T-helper 2 cell treated with Interferon-gamma antibody and Interleukin-4, amounts not matched to agents 5 μg/mL and 100 μg/mL, for 36 hours (primary cell): ENCODE results near the gene INTS7.
"Not testable (repeated sequence)": the region's sequence is repeated elsewhere in the genome, so short reads cannot be mapped to it uniquely, and the experiment has no call there.

Source experiments
- DNase-seq: peaks from one replicate; pipeline ENCODE4 v3.0.0; 2021; ENCODE audit warnings: low spot score
- H3K27ac Mint-ChIP-seq: one replicate; pipeline ENCODE4 v1.8.0; 2021; ENCODE audit warnings: mild to moderate bottlenecking, mixed read lengths
- H3K27me3 Mint-ChIP-seq: one replicate; pipeline ENCODE4 v1.8.0; 2021; ENCODE audit warnings: low read depth, mixed read lengths
- H3K36me3 Mint-ChIP-seq: one replicate; pipeline ENCODE4 v1.8.0; 2021; ENCODE audit warnings: low read depth, mixed read lengths
- H3K4me1 Mint-ChIP-seq: one replicate; pipeline ENCODE4 v1.8.0; 2021; ENCODE audit warnings: low read depth, mixed read lengths
- H3K4me3 Mint-ChIP-seq: one replicate; pipeline ENCODE4 v1.8.0; 2022; ENCODE audit warnings: mild to moderate bottlenecking, moderate library complexity, mixed read lengths
- H3K9me3 Mint-ChIP-seq: one replicate; pipeline ENCODE4 v1.8.0; 2021; ENCODE audit warnings: mixed read lengths

Gene INTS7

DNA sequence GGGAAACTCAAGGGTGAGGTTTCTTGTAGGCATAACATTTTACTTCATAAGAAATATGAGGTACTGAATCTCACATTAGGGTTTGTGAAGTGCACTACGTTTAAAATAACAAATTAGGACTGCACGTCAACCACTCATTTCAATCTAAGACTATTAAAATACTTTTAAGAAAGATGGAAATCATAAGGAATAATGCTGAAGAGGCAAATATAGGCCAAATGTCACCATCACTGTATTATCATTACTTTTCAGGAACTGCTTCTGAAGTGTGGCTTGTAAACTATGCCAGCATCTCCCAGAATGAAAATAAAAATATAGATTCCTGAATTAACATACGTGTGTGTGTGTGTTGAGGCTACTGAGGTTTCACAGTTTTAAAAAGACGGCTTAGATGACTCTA lies 56.8 kb downstream of the INTS7 start:
- no peaks in the 10 kb centered on the region for H3K9me3 Mint-ChIP-seq
- H3K4me3 Mint-ChIP-seq = no peak overlapping the region
- no peaks in the 10 kb centered on the region for H3K4me1 Mint-ChIP-seq
- DNase-seq = no peak
- peaks cover 54% of the 10 kb centered on the region for H3K36me3 Mint-ChIP-seq
- no peak overlapping the region for H3K27ac Mint-ChIP-seq
- H3K27me3 Mint-ChIP-seq = no peaks in the 10 kb centered on the region

DNA sequence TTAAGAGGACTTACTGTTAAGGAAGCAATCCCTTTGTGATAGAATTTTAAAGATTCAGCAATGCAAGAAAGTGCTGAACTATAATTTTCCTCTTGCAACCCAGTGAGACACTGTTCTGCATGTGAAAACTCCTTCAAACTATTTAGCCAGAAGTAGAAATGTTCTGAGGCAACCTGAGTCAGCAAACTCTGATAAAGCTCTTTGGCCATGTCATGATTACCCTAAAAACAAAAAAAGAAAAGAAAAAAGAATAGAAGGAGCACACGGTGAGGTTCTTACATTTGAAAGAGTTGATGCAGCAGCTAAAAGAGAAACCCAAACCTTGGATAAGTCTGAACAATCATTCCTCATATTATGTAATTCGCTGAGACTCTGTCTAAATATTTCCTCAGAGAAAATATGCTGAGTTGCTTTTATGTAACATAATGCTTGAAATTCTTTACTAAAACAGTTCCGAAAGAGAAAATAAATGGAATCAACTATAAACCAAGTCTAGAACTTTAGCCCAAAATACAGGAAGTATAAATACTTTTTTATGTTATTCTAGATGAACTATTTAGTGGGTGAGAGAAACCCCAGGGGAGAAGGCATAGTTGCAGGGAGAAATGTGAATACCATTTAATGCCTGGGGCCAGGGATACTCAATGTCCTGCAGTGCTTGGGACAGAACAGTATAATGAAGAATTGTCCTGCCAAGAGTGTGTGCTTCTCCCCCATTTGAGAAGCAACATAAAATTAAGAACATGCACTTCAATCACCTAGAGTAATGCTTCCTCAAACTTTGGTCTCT lies 60.0 kb downstream of the INTS7 start:
- Mint-ChIP-seq H3K4me1 (no peaks in the 10 kb centered on the region), H3K4me3 (no peak overlapping the region), H3K27me3 (no peaks in the 10 kb centered on the region), H3K27ac (no peak overlapping the region), H3K9me3 (no peaks in the 10 kb centered on the region), H3K36me3 (peaks cover 37% of the 10 kb centered on the region)
- no peak for DNase-seq

DNA sequence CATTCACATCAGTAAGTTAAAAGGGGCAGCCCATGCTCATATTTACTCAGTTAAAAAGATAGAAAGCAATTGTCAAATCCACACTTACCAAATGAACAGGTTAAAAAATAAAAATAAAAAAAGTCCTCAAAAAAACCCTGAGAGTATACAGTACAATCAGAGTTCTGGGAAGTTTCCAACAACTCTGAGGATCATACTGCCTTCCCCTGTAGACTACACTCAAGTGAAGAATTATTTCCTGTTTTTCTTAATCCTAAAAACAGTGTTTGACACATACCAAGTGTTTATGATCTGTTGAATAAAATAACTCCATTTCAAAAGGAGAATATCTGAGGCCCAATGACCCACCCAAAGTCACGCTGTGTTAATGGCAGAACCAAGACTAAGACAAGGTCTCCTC lies 61.8 kb downstream of the INTS7 start:
- Mint-ChIP-seq H3K9me3 (no peaks in the 10 kb centered on the region), H3K27me3 (no peaks in the 10 kb centered on the region), H3K36me3 (peaks cover 32% of the 10 kb centered on the region), H3K4me3 (no peak overlapping the region), H3K27ac (no peak overlapping the region), H3K4me1 (no peaks in the 10 kb centered on the region)
- DNase-seq = no peak

DNA sequence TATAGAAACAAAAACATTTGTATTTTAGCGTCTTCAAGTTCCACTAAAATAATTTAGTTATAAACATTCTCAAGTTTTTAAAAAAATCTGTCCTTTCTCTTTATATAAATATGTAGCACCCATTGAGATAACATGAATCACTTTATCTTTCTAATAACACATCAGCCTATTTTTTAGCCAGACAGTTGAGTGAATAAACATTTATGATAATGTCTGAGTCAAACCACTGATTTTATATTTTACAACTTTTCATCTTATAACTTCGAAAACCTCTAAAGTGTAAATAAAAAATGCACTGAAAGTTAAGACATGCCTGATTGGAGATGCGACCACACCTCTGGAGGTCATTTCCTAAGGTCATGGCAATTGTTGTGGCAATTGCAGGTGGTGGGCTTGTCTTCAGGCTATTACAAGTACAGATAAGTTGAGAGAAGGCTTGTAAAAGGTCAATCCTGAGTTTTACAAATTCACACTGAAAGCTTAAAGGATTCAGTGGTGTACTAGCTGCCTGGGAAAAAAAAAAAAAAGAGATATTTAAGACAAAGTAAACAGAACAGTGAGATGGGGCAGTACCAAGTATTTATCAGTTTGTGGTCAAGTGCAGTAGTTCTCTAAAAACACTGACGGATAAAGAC lies 67.0 kb downstream of the INTS7 start:
- DNase-seq = no peak
- Mint-ChIP-seq H3K27ac (no peak overlapping the region), H3K27me3 (no peaks in the 10 kb centered on the region), H3K9me3 (no peaks in the 10 kb centered on the region), H3K4me1 (peaks cover 6% of the 10 kb centered on the region), H3K36me3 (peaks cover 40% of the 10 kb centered on the region), H3K4me3 (no peak overlapping the region)

DNA sequence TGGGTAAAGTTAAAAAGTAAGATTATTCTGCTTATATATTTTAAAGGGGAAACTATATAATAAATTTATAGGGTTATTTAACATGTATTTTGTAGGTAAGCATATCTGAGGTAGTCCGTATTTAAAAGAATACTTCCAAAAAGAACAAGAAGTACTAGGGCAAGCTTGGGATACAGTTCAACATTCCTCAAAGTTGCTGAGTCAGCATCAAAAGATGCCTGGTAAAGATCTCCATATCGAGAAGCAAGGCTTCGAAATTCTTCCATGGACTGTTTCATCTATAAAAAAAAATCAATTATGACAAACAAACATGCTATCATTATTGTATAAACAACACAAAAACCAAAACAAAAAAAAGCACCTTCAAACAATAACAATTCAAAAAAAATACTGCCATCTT lies 67.7 kb downstream of the INTS7 start:
- DNase-seq = no peak
- Mint-ChIP-seq H3K9me3 (no peaks in the 10 kb centered on the region), H3K27ac (no peak overlapping the region), H3K36me3 (peaks cover 44% of the 10 kb centered on the region), H3K4me1 (peaks cover 6% of the 10 kb centered on the region), H3K4me3 (no peak overlapping the region), H3K27me3 (no peaks in the 10 kb centered on the region)

DNA sequence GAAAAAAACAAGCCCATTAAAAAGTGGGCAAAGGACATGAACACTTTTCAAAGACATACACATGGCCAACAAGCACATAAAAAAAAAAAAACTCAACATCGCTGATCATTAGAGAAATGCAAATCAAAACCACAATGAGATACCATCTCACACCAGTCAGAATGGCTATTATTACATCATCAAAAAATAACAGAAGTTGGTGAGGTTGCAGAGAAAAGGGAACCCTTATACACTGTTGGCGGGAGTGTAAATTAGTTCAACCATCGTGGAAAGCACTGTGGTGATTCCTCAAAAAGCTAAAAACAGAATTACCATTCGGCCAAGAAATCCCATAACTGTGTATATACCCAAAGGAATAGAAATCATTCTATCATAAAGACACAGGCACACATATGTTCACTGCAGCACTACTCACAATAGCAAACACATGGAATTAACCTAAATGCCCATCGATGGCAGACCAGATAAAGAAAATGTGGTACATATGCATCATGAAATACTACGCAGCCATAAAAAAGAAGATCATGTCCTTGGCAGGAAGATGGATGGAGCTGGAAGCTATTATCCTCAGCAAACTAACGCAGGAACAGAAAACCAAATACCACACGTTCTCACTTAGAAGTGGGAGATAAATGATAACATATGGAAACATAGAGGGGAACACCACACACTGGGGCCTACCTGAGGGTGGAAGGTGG lies 70.1 kb downstream of the INTS7 start:
- no peaks in the 10 kb centered on the region for H3K27me3 Mint-ChIP-seq
- H3K36me3 Mint-ChIP-seq = peaks cover 58% of the 10 kb centered on the region
- H3K4me3 Mint-ChIP-seq = no peak overlapping the region
- H3K4me1 Mint-ChIP-seq = peaks cover 6% of the 10 kb centered on the region
- no peak for DNase-seq
- H3K9me3 Mint-ChIP-seq = no peaks in the 10 kb centered on the region
- H3K27ac Mint-ChIP-seq = no peak overlapping the region

DNA sequence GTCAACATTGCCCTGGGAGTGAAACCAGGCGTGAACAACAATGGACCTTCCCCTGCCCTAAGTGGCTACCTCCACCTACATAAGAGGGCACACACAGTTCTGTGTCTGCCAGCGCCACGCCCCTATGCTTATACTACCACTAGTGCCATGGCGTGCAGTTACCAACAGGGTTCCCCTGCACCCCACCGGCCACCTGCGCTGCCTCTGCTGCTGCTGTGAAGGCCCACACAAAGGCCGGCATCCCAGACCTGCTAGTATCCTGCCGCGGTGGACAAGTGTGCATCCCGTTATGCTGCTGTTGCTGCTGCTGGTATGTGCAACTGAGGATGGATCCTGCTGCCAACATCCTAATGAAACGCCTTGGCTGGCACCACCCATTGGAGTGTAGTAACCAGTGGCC lies 75.7 kb downstream of the INTS7 start:
- no peak overlapping the region for H3K4me3 Mint-ChIP-seq
- peaks cover 5% of the 10 kb centered on the region for H3K4me1 Mint-ChIP-seq
- H3K27ac Mint-ChIP-seq = no peak overlapping the region
- DNase-seq = no peak
- peaks cover 73% of the 10 kb centered on the region for H3K36me3 Mint-ChIP-seq
- H3K9me3 Mint-ChIP-seq = peaks cover 6% of the 10 kb centered on the region
- H3K27me3 Mint-ChIP-seq = no peaks in the 10 kb centered on the region

DNA sequence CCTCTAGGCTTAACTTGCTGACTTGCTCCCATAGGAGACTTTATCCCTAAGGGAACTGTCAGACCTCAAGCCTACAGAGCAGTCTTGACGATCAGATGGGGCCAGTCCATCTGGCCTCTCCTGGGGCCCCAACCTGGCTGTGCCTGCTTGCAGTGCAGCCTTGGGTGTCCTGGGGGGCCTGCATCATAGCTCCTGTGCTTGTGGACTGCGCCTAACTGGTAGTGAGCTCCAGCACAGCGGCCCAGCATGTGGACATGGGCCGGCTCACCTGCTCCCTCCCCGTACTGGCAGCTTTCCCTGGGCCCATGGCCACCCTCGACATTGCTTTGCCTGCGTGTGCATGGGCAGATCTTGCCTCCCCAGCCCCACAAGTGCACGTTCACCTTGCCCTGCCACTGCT lies 76.1 kb downstream of the INTS7 start:
- H3K36me3 Mint-ChIP-seq = peaks cover 70% of the 10 kb centered on the region
- H3K27ac Mint-ChIP-seq = no peak overlapping the region
- H3K9me3 Mint-ChIP-seq = peaks cover 6% of the 10 kb centered on the region
- no peak for DNase-seq
- no peaks in the 10 kb centered on the region for H3K27me3 Mint-ChIP-seq
- no peak overlapping the region for H3K4me3 Mint-ChIP-seq
- peaks cover under 1% of the 10 kb centered on the region for H3K4me1 Mint-ChIP-seq

DNA sequence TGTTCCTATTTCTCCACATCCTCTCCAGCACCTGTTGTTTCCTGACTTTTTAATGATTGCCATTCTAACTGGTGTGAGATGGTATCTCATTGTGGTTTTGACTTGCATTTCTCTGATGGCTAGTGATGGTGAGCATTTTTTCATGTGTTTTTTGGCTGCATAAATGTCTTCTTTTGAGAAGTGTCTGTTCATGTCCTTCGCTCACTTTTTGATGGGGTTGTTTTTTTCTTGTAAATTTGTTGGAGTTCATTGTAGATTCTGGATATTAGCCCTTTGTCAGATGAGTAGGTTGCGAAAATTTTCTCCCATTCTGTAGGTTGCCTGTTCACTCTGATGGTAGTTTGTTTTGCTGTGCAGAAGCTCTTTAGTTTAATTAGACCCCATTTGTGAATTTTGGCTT lies 81.3 kb downstream of the INTS7 start:
- peaks cover 44% of the 10 kb centered on the region for H3K36me3 Mint-ChIP-seq
- not testable (repeated sequence) for DNase-seq, H3K9me3 Mint-ChIP-seq, H3K27me3 Mint-ChIP-seq, H3K27ac Mint-ChIP-seq, H3K4me3 Mint-ChIP-seq, H3K4me1 Mint-ChIP-seq

DNA sequence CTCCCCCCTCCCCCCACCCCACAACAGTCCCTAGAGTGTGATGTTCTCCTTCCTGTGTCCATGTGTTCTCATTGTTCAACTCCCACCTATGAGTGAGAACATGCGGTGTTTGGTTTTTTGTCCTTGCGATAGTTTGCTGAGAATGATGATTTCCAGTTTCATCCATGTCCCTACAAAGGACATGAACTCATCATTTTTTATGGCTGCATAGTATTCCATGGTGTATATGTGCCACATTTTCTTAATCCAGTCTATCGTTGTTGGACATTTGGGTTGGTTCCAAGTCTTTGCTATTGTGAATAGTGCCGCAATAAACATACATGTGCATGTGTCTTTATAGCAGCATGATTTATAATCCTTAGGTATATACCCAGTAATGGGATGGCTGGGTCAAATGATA lies 81.8 kb downstream of the INTS7 start:
- not testable (repeated sequence) for H3K4me1 Mint-ChIP-seq, H3K27me3 Mint-ChIP-seq, H3K9me3 Mint-ChIP-seq, DNase-seq, H3K27ac Mint-ChIP-seq, H3K4me3 Mint-ChIP-seq
- peaks cover 41% of the 10 kb centered on the region for H3K36me3 Mint-ChIP-seq

DNA sequence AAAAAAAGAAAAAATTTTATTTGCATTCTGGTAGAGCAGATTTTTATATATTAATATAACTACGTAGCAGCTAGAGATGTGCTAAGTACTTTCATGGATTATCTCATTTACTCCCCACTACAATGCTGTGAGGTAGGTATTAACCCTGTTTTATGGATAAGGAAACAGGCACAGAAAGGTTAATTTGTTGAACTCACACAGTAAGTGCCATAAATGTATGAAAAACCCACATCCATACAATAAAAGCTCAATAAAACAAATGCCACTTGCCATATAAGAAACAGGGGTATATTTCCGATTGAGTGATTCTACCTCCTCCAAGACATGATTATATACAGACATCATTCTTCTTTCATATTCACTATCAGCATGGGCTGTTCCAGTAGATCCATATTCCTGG lies 83.1 kb downstream of the INTS7 start:
- Mint-ChIP-seq H3K4me3 (no peak overlapping the region), H3K4me1 (peaks cover 6% of the 10 kb centered on the region), H3K27ac (no peak overlapping the region), H3K27me3 (no peaks in the 10 kb centered on the region), H3K36me3 (peaks cover 34% of the 10 kb centered on the region), H3K9me3 (peaks cover 6% of the 10 kb centered on the region)
- DNase-seq = no peak

DNA sequence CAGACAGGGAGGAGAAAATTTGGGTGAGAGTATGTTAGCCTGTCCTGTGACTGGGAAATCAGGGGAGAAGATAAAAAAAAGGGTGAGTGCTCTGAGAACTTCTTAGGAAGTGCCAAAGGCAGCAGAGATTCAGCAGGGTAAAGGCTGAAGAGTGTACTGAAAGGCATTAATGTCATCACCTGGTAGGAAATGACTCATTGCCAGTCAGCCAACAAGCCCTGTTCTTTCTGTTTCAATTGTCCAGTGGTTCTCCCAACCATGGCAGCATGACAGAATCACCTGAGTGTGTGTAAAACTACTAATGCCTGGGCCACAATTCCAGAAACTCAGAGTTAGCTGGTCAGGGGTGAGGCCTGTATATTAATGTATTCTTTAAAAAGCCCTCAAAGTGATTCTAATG lies 83.5 kb downstream of the INTS7 start:
- Mint-ChIP-seq H3K27ac (peak overlapping the region; percentile 14), H3K4me1 (peaks cover 6% of the 10 kb centered on the region), H3K9me3 (peaks cover 6% of the 10 kb centered on the region), H3K36me3 (peaks cover 30% of the 10 kb centered on the region), H3K4me3 (no peak overlapping the region), H3K27me3 (no peaks in the 10 kb centered on the region)
- no peak for DNase-seq

DNA sequence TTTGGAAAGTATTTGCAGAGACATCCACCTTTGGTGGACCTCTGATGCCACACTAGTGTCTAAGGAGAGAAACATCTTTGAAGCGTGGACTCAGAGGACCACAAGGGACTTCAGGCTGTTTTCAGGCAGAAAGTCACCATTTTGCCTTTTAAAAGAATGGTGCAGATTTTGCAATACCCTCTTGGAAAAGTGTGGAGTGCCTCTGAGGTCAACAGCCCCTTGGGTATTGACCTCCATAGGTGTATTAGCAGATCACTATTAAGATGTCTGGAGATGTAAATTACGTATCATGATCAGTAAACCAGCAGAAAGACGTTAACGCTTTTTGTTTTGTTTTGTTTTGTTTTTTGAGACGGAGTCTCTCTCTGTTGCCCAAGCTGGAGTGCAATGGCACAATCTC lies 87.0 kb downstream of the INTS7 start:
- Mint-ChIP-seq H3K27me3 (no peaks in the 10 kb centered on the region), H3K4me3 (no peak overlapping the region), H3K9me3 (no peaks in the 10 kb centered on the region), H3K4me1 (peaks cover 6% of the 10 kb centered on the region), H3K27ac (no peak overlapping the region), H3K36me3 (peaks cover 24% of the 10 kb centered on the region)
- DNase-seq = no peak
